ENCODE data around the gene LAP3. TPM values are rescaled to one million over a fixed set of nuclear protein-coding genes. Genes with fewer than 3 reads are reported as not detected.

Gene LAP3
- total and polyA plus RNA-seq, 11 donors: 14.4 to 281 (median 66.1) TPM

GRCh38 chr4:17647176-17647806 is 70.3 kb downstream of the LAP3 start:
- Histone ChIP-seq H3K4me1 (no peaks in the 10 kb centered on the region), H3K4me3 (no peak overlapping the region), H3K27ac (no peak overlapping the region), H3K27me3 (no peaks in the 10 kb centered on the region), H3K36me3 (no peaks in the 10 kb centered on the region), H3K9me3 (peaks cover 0 to 4% (median 0%) of the 10 kb centered on the region in 12 donors)
- WGBS, 4 donors: 81 to 89% (median 86%) methylated on average over 8 to 9 of the region's 9 CpGs
- ATAC-seq (no peak), DNase-seq (no peak)
- intact Hi-C loops (cut with DNase I): no loop called here
- TF ChIP-seq POLR2A (IDR thresholded peaks at IDR 0.05): no peak
- TF ChIP-seq CTCF (IDR thresholded peaks at IDR 0.05): no peak

- no peaks in the 10 kb centered on the region for H3K27me3 ChIP-seq
- no peak overlapping the region for H3K27ac ChIP-seq
- no peak for DNase-seq
- H3K4me3 ChIP-seq: no peak overlapping the region
- TF ChIP-seq POLR2A (IDR thresholded peaks at IDR 0.05) (no peak), CTCF (IDR thresholded peaks at IDR 0.05) (no peak)
- H3K9me3 ChIP-seq: peaks cover 0 to 4% (median 0%) of the 10 kb centered on the region in 12 donors
- 78 to 85% (median 80%) methylated on average over 5 of the region's 5 CpGs for WGBS, 4 donors
- ATAC-seq: no peak
- intact Hi-C loops (cut with DNase I): no loop called here
- H3K4me1 ChIP-seq: no peaks in the 10 kb centered on the region
- no peaks in the 10 kb centered on the region for H3K36me3 ChIP-seq
Measured at GRCh38 chr4:17647927-17648326, 70.9 kb downstream of the LAP3 start.

GRCh38 chr4:17650406-17650805 is 73.4 kb downstream of the LAP3 start:
- ATAC-seq: no peak
- H3K4me1 ChIP-seq: no peaks in the 10 kb centered on the region
- no peaks in the 10 kb centered on the region for H3K27me3 ChIP-seq
- no peak overlapping the region for H3K4me3 ChIP-seq
- WGBS, 4 donors: 76 to 87% (median 83%) methylated on average over 2 of the region's 2 CpGs
- no peaks in the 10 kb centered on the region for H3K36me3 ChIP-seq
- TF ChIP-seq CTCF (IDR thresholded peaks at IDR 0.05) (no peak), POLR2A (IDR thresholded peaks at IDR 0.05) (no peak)
- no peak for DNase-seq
- intact Hi-C loops (cut with DNase I): no loop called here
- no peaks in the 10 kb centered on the region for H3K9me3 ChIP-seq
- H3K27ac ChIP-seq: no peak overlapping the region

GRCh38 chr4:17654701-17655100 is 77.7 kb downstream of the LAP3 start:
- Histone ChIP-seq H3K4me1 (no peaks in the 10 kb centered on the region), H3K9me3 (no peaks in the 10 kb centered on the region), H3K27me3 (peaks cover 0 to 5% (median 0%) of the 10 kb centered on the region in 9 donors), H3K4me3 (no peak overlapping the region), H3K27ac (no peak overlapping the region), H3K36me3 (no peaks in the 10 kb centered on the region)
- ATAC-seq: no peak
- WGBS, 4 donors: 73 to 80% (median 77%) methylated on average over 8 of the region's 8 CpGs
- intact Hi-C loops (cut with DNase I): no loop called here
- TF ChIP-seq CTCF (IDR thresholded peaks at IDR 0.05) (no peak), POLR2A (IDR thresholded peaks at IDR 0.05) (no peak)
- no peak for DNase-seq

All from heart left ventricle (tissue), 16 donors.